CD4-positive, alpha-beta T cell treated with Interleukin-12 subunit alpha and Interleukin-12 subunit beta, for 1 hour (primary cell): Measurements from ENCODE around the gene KCNJ6.

Source experiments
- DNase-seq: peaks from one replicate; pipeline ENCODE4 v3.0.0-alpha.2; 2020

Gene KCNJ6

DNA sequence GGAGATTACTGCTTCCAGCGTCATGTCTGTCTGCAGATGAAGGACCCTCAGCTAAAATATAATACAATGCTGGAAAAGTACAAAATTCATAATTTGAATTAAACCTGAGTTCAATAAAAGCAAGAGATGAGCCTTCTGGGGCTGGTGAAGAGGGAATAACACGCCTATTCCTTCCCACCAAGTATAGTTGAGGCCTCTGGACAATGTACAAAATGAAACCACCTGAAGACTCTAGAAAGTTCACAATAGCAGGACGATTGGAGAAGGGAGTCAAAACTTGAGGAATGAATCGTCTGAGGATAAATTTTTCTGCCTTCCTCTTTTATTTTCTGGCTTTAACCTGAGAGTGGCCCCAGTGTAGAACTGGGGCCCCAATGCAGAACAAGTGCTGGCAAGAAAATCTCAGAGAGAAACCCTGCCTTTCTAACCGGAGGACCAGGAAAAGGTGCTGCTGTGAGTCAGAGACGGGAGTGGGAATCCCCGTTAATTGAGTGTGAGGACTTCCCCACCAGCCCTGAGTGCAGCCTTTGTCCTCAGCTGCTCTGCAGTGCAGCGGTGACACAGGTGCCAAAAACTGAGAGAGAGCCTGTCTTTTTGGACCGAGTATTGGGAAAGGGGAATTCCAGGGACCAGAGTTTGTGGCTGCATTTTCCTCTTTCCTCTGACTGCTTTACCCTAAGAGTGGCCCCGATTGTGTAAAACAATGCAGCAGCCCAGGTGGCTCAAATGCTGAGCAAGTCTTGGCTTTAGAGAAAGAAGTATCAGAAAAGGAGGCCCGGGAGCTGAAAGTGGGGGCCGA lies 284.7 kb downstream of the KCNJ6 start:
- DNase-seq, result no peak

DNA sequence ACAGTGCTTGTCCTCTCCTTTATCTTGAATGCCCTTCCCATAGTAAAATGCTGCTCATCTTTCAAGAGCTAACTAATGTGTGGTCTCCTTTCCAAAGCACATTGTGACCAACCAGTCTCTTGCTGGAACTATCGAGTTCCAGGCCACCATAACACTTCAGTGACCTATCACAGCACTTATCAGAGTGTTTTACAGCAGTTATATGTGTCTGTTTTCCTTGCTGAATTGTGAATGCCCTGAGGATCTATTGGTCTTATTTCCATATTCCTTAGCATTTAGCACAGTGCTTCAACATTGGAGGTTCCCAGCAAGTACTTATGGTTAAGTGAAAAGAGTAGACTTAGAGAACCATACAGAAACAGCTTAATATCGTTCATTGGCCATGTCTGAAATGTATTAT lies 285.4 kb downstream of the KCNJ6 start:
- no peak for DNase-seq

DNA sequence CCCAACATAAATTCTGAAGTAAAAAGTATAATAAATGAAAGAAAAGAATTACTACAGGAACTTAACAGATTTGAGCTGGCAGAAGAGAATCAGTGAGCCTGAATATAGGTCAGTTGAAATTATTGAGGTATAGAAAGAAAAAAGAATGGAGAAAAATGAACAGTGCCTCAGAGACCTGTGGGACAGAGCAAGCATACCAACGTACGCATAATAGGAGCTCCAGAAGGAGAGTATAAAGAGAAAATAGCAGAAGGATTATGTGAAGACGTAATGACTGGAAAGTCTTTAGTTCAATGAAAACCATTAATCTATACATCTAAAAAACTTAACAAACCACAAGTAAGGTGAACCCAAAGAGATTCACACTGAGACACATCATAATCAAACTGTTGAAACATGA lies 287.9 kb downstream of the KCNJ6 start:
- no peak for DNase-seq

DNA sequence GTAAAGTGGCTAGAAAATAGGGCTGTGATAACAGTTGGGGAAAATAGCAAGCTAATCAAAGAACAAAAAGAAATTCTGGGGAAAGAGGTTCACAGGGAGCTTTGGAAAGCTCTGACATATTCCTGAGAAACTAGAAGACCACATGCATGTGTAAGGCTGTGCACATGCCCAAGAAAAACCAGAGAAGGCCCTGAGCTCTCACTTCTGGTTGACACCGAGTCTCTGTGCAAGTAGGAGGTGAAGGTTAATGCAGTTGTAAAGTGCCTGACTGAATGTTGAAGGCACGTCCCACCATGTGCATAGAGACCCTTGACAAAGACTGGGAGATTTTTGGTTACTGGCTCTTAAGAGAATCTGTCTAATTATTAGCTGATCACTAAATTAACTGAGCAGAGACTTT lies 288.7 kb downstream of the KCNJ6 start:
- DNase-seq, result no peak

DNA sequence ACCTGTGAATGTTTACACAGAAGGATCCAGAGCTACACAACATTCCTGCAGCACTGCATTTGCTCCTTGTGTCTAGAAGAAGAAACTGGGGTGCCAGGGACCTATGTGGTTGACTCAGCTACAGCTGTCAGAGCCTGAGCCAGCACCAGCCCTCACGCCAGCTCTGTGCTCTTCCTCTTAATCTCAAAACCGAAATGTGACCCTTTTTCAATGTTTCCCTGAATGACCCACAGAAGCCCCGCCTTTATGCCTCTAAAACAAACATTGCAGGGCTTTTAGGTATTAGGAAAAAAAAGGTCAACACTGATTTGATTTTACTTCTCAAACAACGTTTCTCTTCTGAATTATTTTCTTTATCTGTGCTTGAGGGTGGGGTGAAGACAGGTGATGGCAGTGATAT lies 289.2 kb downstream of the KCNJ6 start:
- DNase-seq, result no peak

DNA sequence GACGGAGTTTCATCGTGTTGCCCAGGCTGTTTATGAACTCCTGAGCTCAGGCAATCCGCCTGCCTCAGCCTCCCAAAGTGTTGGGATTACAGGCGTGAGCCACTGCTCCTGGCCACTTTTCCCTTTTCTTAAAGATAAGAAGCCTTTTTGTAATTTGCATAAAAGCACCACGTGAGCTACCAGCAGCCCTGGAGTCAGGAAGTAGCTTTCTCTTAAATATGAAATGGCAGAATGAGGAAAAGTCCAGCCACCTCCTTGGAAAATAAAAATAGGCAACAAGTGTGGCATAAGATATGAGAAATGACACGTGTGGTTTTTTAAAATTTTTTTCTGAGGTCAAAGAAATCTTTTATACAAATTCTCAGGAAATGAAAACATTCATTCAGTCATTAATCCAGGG lies 289.9 kb downstream of the KCNJ6 start:
- DNase-seq, result no peak

DNA sequence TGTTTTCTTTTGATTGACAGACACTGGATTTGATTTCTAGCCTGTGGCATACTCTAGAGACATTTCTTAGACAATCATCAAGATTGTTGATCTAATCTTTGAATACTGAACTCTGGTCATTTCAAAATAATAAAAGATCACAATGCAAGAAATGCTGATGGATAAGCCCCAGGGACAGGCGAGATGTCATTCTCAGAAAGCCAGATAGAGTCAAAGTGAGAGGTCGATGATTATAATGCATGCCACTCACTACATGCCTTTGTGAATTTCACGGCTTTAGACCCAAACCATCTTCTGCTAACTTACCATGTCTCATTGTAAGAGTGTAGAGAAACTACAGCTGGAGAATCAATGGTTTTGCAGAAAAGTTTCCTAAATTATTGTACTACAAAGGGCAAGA lies 292.6 kb downstream of the KCNJ6 start:
- no peak for DNase-seq

DNA sequence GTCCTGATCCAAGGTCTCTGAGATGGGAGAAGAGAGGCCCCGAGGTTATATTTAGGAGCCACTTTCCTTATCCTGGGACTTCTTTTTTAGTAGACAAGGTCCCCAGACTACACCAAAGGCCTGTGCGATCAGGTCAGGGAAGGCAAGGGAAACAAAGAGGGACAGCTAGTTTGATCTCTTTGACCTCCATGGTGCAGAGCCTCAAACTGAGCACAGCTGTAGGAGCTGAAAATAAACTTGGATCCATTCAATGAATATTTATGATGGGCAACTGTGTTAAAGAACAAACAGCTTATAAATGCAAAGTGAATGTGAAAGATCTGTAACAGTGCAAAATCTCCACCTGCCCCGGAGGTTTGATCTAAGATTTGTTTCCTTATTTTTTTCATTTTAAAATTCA lies 293.1 kb downstream of the KCNJ6 start:
- DNase-seq, result no peak

DNA sequence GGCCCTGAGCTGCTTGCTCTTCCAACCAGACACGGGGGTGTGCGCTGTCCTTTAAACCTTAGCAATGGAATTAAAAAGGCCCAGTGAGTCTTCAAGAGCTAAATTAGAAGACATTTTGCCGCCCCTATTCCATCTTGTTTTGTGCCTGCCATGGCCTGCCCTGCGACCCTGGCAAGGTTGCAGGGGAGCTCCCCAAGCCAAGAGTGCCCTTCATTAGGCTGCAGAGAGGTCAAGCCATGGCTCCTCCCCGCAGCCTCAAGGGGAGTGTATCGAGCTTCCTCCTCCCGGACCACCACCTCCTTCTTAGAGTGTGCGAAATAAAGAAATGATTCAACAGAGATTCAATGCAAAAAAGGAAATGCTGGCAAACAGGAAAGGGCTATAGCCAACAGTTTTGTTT lies 293.5 kb downstream of the KCNJ6 start:
- DNase-seq, result no peak

DNA sequence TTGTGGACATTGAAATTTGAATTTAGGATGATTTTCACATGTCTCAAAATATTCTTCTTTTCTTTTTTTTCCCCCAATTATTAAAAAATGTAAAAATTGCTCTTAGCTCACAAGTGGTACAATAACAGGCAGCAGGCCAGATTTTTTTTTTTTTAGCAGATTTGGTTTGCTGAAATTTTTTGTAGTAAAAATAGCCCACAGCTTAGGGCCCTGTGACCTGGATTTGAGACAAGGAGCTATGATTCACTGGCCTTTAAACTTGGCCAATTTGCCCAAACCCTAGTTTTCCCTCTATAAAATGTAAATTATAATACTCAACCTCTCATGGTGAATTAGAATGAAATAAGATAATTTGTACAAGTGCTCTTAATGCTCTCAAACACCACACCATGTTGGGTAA lies 295.9 kb downstream of the KCNJ6 start:
- DNase-seq, result no peak

DNA sequence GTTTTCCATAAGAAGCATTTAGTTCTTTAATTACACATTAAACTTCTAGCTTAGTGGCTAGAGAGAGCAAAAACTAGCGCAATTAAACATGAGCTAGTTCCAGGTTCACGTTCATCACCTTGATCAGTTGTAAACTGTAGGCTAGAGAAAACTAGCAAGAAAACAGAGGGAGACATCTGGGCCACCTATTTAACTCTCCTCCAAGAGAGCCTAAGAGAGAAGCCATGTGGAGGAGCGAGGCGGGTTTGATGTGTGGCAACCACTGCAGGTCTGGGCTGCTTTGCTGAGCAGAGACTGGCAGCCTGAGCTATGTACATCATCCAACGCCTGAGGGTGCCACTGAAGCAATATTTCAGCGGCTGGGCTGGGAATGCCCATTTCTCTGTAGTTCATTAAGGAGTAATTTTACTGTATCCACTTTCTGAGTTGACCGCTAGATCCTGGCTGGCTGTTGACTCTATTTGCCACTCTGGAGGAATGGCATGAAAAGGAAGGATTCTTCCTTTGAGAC lies 296.7 kb downstream of the KCNJ6 start:
- no peak for DNase-seq

DNA sequence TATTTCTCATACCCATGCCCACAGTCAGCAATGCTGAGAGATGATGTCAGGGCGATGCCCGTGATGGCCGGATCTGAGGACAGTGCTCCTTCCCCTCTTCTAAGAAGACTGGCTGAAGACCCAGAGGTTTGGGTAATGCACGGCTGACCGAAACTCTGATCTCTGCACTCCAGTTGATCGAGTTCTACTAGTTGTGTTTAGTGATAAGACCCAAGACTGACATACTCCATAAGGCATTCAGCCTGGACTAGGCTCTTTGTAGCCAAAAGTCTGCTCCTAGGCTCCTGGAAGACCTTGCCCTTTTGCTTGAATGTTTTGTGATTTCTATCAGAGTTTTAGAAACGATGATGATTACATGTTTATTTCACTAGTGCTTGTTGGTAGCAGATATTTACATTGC lies 298.2 kb downstream of the KCNJ6 start:
- no peak for DNase-seq

DNA sequence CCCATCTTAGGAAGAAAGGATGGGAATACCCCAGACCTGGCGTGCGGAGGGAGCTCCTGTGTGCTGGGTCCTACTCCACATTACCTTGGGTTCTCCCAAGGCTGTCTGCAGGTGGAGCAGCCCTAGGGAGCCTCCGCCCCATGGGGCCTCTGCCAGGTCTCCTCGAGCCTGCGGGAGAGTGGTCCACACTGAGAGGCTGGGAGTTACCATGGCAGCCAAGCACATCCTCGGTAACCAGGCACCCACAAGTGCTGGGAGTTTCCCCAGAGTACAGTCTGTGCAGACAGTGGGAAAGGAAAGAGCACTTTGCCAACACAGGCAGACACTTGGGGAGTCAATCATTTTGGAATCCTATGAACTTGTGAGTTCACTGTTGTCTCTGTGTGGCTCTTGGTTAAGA lies 300.3 kb downstream of the KCNJ6 start:
- no peak for DNase-seq

DNA sequence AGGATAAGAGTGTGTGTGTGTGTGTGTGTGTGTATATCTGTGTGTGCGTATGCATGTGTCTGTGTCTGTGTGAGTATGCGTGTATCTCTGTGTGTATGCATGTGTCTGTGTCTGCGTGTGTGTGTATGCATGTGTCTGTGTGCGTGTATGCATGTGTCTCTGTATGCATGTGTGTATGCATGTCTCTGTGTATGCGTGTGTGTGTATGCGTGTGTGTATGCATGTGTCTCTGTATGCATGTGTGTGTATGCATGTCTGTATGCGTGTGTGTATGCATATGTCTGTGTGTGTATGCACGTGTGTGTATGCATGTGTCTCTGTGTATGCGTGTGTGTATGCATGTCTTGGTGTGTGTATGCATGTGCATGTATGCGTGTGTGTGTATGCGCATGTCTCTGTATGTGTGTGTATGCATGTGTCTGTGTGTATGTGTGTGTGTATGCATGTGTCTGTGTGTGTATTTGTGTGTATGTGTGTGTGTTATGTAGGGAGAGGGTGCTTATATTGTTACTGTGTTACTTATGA lies 301.8 kb downstream of the KCNJ6 start:
- no peak for DNase-seq

DNA sequence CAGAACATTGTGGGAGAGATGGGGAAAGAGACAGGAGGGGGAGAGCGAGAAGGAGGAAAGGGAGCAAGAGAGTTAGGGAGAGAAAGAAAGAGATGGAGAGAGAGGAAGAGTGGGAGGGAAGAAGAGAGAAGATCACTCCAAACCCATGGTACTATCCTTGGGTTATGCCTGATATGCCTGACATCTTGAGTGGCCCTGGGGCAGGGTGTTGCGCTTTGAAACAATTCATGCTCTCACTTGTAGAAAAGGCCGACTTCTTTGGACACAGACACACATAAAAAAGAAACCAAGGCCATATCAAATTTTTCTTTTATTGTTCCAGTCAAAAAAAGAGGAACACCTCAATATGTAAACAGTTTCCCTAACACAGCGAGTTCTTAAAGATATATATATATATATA lies 309.2 kb downstream of the KCNJ6 start:
- DNase-seq, result no peak

DNA sequence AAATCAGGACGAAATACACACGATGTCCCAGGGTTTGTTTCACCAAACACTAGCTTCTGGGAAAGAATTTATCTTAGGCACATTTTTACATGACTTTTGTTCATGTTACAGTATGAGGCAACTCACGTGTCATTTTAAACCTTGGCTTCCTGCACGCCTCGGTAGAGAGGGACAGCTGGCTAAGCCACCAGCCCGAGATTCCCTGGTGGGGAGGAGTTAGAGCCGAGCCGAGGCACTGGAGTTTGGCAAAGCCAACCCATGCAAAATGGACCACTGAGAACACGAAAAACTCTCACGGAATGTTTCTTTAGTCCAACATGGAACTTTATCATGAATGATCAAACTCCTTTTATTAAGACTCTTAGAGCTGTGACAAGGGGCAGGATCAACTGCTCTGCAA lies 309.7 kb downstream of the KCNJ6 start:
- no peak for DNase-seq

DNA sequence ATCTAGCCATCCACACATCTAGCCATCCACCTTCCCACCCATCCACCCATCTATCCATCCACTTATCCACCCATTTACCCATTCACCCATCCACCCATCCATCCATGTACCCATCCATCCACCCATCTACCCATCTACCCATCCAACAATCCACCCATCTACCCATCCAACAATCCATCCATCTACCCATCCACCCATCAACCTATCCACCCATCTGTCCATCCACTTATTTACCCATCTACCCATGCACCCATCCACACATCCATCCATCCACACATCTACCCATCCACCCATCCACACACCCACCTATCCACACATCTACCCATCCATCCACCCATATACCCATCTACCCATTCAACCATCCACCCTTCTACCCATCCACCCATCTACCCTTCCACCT lies 311.3 kb downstream of the KCNJ6 start:
- DNase-seq, result no peak

DNA sequence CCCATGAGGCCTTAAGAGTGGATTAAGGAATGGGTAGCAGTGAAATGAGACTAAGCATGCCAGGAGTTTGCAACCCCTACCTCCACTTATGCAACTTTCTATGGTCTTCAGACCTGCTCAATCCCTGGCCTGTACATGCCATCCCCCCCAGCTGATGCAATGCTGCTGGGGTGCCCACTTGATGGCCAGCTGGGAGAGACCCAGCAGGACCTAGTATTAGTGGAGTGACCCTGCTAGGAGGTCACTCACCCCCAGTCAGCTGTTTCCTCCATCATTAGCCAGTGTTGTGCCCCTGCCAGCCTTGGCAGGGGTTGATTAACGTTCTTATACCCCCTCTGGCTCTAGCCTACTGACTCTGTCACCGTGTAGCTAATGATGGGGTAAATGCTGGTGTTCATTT lies 313.1 kb downstream of the KCNJ6 start:
- no peak for DNase-seq

DNA sequence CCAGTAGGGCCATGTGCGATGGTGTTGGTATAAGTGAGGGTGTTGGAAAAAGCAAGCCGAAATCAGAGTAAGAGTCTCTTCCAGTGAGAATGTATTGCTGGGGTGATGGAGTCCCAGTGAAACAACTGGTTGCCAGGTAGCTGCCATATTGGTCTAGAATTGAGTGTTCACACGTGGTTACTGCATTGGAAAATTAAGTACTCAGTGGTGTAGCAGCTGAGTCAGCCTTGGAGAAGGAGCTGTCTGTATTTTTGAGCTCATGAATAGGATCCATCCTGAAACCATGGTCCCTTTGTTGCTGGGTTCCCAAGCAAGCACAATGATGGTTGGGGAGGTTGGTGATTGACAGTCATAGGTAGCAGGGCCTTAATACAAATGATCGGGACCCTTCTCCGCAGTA lies 314.3 kb downstream of the KCNJ6 start:
- no peak for DNase-seq

DNA sequence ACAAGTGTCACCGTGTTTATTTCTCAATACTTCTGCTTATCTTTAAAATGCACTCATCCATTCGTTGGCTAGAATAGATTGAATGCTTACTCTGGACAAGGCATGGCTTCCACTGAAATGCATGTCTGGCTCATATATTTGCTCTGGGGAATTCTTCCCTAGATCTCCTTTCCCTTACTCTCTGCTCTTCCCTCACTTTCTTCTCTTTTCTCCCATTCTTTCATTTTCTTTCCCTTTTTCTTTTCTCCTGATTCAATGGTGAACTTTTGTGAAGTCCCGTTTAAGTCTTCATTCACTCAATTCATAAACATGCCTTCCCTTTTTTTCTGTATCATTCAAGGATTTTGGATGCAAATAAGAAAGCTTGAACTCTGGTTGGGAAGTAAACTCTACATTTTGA lies 315.2 kb downstream of the KCNJ6 start:
- no peak for DNase-seq

DNA sequence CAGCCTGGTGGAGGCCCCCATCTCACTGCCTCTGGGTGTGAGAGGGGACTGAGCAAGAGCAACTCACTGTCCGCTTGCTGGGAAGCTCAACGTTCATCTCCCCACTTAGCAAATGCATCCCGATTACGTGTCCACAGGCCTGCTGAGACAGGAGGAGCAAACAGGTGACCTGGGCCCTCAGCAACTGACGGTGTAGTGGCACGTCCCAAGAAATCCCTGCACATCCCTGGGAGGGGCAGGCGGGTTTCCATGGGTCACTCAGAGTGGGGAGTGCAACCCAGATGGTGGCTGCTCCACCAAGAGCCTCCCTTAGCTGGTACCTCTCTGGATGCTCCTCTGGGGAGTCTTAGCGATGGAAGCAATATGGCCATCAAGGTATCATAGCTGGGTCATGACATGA lies 320.3 kb downstream of the KCNJ6 start:
- DNase-seq, result no peak

DNA sequence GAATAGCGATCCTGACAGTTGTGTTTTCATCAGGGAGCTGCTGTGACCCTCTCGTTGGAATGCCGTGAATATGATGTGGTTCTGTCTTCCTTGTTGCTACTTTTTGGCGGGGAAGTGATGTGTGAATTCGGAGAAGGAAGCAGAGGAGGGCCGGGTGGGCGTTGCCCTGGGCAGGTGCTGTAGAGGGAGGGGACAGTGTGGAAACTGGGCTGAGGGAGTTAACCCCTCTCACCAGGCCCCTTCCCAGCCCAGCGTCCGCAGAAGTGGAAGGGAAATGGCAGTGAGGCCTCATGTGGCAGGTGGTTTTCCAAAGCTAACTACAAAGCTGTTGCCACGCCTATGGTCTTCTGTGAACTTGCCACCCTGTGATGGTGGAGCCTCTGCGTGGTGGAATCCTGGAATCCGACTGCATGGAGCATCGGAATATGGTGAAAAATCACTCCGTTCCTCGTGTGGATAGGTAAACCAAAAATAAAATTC lies 321.7 kb downstream of the KCNJ6 start:
- no peak for DNase-seq

DNA sequence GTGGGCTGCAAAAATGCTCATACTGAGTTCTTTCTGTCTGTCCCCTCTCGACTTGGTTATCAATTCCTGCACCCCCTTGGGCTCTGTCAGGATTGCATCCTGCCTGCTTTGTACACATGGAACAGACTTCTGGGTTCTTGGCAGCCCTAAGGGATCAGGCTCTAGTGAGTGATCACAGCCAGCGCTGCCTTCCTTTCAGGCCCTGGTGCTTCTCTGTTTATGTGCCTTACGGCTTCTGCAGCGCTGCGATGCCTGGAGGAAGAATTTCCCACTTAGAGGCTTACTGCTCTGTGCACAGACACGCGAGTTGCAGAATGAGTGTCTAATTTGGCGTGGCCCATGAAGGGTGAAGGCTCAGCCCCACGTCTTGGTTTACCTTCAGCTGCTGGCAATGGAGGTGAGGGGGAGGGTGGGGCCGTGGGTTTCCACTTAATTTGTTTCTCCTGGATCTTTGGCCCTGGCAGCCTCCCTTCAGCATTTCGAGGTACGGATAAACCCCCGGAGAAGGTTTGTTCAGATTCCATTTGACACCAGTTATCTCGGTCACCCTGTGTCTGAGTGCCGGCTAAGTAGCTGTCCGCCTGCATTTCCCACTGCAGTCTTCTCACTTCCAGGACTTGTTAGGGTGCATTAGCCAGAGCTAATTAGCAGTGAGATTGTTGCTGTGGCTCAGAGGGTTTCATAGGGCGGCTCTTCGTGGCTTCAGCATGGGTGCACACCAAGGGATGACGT lies 322.4 kb downstream of the KCNJ6 start:
- no peak for DNase-seq

DNA sequence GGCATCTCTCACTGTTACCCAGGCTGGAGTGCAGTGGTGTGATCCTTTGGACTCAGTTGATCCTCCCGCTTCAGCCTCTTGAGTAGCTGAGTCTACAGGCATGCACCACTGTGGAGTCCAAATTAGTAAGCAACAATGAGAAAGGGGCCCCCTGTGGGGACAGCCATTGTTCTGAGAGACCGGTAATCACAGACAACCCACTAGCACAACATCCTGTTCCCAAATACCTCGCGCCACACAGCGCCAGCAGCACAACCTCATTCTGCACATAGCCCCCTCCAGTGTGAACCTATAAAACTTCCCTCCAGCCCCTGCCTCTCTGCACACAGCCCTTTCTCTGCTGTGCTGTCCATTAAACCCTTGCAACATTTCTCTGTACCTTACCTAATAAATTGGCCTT lies 323.2 kb downstream of the KCNJ6 start:
- DNase-seq, result no peak
